Astrocyte of the spinal cord (primary cell): Measurements from ENCODE around the gene PIGA.

Source experiments
- DNase-seq: peaks from one replicate; pipeline ENCODE4 v3.0.0; 2011; ENCODE audit warnings: low read depth, low spot score
- H3K4me3 ChIP-seq: 2 replicates; pipeline ENCODE4 v1.5.1; 2011; ENCODE audit warnings: low read depth, mild to moderate bottlenecking, low read length, moderate library complexity
- CTCF ChIP-seq: IDR thresholded peaks from 2 replicates; pipeline ENCODE4 v1.5.1; 2012; ENCODE audit warnings: low read depth, mild to moderate bottlenecking, low read length, inconsistent platforms
- in situ Hi-C: cut with HindIII; loops from 2 replicates; pipeline ENCODE4 v1.10.0; 2017; ENCODE audit warnings: low sequenced_read_pairs

The PIGA gene, protein sequence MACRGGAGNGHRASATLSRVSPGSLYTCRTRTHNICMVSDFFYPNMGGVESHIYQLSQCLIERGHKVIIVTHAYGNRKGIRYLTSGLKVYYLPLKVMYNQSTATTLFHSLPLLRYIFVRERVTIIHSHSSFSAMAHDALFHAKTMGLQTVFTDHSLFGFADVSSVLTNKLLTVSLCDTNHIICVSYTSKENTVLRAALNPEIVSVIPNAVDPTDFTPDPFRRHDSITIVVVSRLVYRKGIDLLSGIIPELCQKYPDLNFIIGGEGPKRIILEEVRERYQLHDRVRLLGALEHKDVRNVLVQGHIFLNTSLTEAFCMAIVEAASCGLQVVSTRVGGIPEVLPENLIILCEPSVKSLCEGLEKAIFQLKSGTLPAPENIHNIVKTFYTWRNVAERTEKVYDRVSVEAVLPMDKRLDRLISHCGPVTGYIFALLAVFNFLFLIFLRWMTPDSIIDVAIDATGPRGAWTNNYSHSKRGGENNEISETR

DNA sequence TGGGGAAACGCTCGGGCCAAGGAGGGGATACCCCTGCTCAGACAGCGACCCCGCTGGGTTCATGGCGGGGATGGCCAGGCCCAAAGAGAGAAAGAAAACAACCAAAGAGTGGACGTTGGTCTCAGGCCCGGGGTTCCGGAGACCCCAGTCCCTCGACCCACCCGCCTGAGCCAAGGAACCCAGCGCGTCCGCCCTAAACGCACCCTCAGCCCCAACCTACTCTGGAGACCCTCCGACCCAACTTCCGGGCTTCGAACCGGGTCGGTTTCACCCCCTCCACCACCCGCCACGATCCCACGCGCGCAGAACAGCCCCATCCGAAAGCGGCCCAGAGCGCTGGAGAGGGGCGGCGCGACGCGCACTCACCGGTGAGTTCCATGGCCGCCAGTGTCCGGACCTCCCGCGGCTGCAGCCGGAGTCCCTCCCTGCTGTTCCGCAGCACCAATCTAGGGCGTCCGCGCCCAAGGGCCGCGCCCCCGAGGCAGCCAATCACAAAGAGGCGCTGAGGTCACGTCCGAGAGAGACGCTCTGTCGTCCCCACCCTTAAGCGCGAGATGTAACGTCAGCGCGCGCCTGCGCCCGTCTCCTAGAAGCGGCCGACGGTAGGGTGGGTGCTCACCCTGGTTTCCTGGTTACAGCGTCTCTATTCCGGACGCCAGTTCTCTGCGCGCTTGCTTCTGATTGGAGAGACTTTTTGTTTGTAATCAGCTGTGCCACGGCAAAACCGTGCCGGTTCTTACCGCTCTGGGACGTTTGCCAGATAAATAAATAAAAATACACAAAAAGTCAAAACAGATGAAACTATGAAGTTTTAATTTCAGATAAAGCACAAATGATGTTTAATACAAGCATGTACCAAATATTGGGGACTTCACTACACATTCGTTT, at the start of gene PIGA:
Gene PIGA (minus strand): TSS at position 389 of the 888 bp plus-strand sequence. CDS start 3,593 bp downstream, outside the sequence.
- H3K4me3 ChIP-seq = peak within 1 kb of the TSS; percentile 63
- no peak for TF ChIP-seq CTCF
- peak; percentile 98 for DNase-seq
- in situ Hi-C loops = no loop called here

- no peak for DNase-seq
- in situ Hi-C loops = no loop called here
- no peak within 1 kb of the TSS for H3K4me3 ChIP-seq
- no peak for TF ChIP-seq CTCF
Measured at GRCh38 chrX:15384304-15384703, 49.0 kb upstream of the PIGA start, which contains the start of gene VEGFD. Gene VEGFD (minus strand): TSS chrX:15384413. CDS start chrX:15383946, 467 bp downstream.

DNA sequence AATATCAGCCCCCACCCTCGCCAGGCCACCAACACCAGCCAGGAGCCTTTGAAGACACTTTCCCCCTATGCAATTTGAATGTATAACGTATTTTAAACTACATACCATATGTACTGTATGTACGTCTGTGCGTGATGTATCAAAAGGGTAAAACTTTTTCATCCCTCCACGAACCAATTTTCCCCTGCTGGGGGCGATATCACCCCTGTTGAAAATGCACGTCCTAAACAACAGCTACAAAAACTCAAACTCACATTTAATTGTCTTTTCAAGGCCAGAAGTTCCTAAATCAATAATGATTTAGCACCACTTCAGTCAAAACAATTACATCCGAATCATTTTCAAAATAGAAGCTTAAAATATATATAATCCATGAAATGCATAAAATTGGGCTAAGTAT, 47.5 kb upstream of the PIGA start:
- DNase-seq = no peak
- no peak overlapping the region for H3K4me3 ChIP-seq
- in situ Hi-C loops = no loop called here
- TF ChIP-seq CTCF = no peak

- no peak for DNase-seq
- no peak overlapping the region for H3K4me3 ChIP-seq
- in situ Hi-C loops = no loop called here
- no peak for TF ChIP-seq CTCF
Measured at GRCh38 chrX:15376956-15377355, 41.6 kb upstream of the PIGA start.

DNA sequence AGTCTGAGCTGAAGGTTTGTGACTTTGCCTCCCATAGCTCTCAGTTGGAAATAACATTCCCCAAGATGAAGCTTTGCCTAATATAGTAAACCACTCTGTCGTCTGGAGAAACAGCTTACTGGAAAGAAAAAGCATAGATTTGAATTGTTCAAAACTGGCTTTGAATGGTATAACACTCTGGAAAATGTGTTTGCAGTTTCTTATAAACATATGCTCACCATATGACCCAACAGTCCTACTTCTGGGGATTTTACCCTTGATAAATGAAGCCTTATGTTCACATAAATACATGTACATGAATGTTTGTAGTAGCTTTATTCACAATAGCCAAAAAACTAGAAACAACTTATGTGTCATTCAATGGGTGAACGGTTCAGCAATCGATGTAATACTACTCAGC, 38.7 kb upstream of the PIGA start:
- DNase-seq = no peak
- H3K4me3 ChIP-seq = no peak overlapping the region
- in situ Hi-C loops = no loop called here
- no peak for TF ChIP-seq CTCF

DNA sequence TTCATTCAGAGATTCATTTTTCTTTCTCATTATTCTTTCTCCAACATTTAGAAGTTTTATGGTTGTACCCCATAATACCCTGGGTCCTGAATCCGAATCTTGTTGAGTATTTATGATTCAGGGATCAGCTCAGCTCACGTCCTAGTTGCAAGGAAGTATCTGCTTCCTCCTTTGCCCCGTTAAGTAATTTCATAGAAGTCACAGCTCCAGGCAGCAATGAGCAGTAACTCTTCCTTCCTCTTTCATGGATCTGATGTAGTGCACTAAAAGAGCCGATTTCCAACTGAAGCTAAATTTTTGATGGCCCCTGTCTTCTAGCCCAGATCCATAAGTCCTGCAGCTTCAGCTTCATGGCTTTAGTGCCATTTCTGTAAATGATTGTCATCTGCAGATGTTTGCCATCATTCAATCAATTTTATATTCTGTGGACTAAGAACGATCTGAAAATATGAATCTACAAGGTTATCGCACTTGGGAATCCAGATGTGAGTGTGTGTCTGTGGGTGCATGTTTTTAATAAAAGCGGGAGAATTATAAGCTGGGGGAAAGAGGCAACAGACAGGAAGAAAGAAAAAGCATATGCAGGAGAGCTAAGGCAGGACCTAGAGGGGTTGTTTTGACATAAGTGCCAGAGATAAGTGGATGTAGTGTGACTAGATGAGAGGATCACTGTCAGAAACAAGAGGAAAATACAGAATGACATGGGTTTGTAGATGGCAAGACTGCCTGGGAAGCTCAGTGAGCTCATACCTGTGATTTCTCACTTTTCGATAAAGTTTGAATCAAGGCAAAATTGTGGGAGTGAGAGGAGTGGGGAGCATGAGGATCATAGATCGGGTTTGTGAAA, 31.4 kb upstream of the PIGA start:
- no peak for DNase-seq
- no peak overlapping the region for H3K4me3 ChIP-seq
- in situ Hi-C loops = no loop called here
- TF ChIP-seq CTCF = no peak
